Measurements from ENCODE around the gene ATG7. TPM values are rescaled to one million over a fixed set of nuclear protein-coding genes. Genes with fewer than 3 reads are reported as not detected.
"Not testable (repeated sequence)": the region's sequence is repeated elsewhere in the genome, so short reads cannot be mapped to it uniquely, and the experiment has no call there.

The ATG7 gene
- total RNA-seq, 1 donor from 2014 or later, result 42.5 TPM

DNA sequence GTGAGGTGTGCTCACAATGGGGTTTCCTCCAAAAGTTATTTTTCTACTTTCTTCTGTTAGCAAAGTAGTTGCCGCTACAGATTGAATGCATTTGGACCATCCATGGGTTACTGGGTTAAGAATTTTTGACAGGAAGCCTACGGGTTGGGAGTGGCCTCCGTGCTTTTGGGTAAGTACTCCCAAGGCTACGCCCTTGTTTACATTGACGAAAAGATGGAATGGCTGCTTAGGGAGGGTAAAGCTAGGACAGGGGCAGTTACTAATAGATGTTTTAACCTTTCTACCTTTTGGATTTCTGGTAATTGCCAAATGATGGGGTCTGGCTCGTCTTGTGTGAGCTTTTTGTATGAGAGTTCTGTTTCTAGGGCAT is 20.4 kb upstream of the ATG7 start:
- Mint-ChIP-seq H3K4me3 (ENCODE audit: unreplicated experiment) (no peak overlapping the region), H3K4me1 (ENCODE audit: unreplicated experiment) (peaks cover 15% of the 10 kb centered on the region), H3K27ac (ENCODE audit: unreplicated experiment) (no peak overlapping the region), H3K9me3 (ENCODE audit: unreplicated experiment) (no peaks in the 10 kb centered on the region), H3K36me3 (ENCODE audit: unreplicated experiment) (peaks cover 12% of the 10 kb centered on the region), H3K27me3 (ENCODE audit: unreplicated experiment) (no peaks in the 10 kb centered on the region)
- DNase-seq (ENCODE audit: extremely low spot score, unreplicated experiment), result no peak
- no peak for TF ChIP-seq CTCF (IDR thresholded peaks at IDR 0.05)

GRCh38 chr3:11254876-11255275 is 17.3 kb upstream of the ATG7 start:
- Mint-ChIP-seq H3K9me3 (ENCODE audit: unreplicated experiment) (no peaks in the 10 kb centered on the region), H3K4me1 (ENCODE audit: unreplicated experiment) (peaks cover 11% of the 10 kb centered on the region), H3K27me3 (ENCODE audit: unreplicated experiment) (no peaks in the 10 kb centered on the region), H3K27ac (ENCODE audit: unreplicated experiment) (no peak overlapping the region), H3K36me3 (ENCODE audit: unreplicated experiment) (peaks cover 19% of the 10 kb centered on the region), H3K4me3 (ENCODE audit: unreplicated experiment) (no peak overlapping the region)
- DNase-seq (ENCODE audit: extremely low spot score, unreplicated experiment), result no peak
- no peak for TF ChIP-seq CTCF (IDR thresholded peaks at IDR 0.05)

DNA sequence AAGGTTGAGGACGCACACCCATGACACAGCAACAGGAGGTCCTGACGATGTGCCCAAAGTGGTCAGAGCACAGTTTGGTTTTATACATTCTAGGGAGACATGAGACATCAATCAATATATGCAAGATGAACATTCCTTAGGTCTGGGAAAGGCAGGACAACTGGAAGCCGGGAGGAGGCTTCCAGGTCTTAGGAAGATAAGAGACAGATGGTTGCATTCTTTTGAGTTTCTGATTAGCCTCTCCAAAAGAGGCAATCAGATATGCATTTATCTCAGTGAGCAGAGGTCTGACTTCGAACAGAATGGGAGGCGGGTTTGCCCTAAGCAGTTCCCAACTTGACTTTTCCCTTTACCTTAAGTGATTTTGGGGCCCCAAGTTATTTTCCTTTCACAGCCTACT is 16.7 kb upstream of the ATG7 start:
- Mint-ChIP-seq H3K36me3 (ENCODE audit: unreplicated experiment) (peaks cover 23% of the 10 kb centered on the region), H3K4me1 (ENCODE audit: unreplicated experiment) (peaks cover 11% of the 10 kb centered on the region)
- not testable (repeated sequence) for H3K27ac Mint-ChIP-seq (ENCODE audit: unreplicated experiment); H3K4me3 Mint-ChIP-seq (ENCODE audit: unreplicated experiment); DNase-seq (ENCODE audit: extremely low spot score, unreplicated experiment); H3K27me3 Mint-ChIP-seq (ENCODE audit: unreplicated experiment); H3K9me3 Mint-ChIP-seq (ENCODE audit: unreplicated experiment)

- Mint-ChIP-seq H3K4me3 (ENCODE audit: unreplicated experiment) (no peak overlapping the region), H3K27ac (ENCODE audit: unreplicated experiment) (no peak overlapping the region), H3K9me3 (ENCODE audit: unreplicated experiment) (no peaks in the 10 kb centered on the region), H3K4me1 (ENCODE audit: unreplicated experiment) (no peaks in the 10 kb centered on the region), H3K36me3 (ENCODE audit: unreplicated experiment) (peaks cover 29% of the 10 kb centered on the region), H3K27me3 (ENCODE audit: unreplicated experiment) (no peaks in the 10 kb centered on the region)
- no peak for DNase-seq (ENCODE audit: extremely low spot score, unreplicated experiment)
- no peak for TF ChIP-seq CTCF (IDR thresholded peaks at IDR 0.05)
Measured at GRCh38 chr3:11258958-11259357, 13.2 kb upstream of the ATG7 start.

DNA sequence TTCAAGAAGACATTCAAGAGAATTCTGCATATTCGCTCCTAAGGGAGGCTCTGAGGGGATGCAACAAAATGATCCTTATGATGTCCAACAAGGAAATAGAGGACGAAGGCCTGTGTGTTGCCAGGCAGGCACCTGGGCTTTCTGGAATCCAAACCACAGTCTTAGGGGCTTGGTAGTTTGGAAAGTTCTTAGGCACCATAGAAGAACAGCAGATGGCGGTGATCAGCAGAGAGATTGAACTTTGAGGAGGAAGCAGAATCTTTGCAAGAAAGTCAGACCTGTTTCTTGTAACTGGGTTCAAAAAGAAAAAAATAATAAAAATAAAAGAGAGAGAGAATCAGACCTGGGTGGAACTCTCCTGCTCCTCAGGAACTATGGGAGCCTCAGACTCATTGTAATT is 11.7 kb upstream of the ATG7 start:
- TF ChIP-seq CTCF (IDR thresholded peaks at IDR 0.05), result no peak

DNA sequence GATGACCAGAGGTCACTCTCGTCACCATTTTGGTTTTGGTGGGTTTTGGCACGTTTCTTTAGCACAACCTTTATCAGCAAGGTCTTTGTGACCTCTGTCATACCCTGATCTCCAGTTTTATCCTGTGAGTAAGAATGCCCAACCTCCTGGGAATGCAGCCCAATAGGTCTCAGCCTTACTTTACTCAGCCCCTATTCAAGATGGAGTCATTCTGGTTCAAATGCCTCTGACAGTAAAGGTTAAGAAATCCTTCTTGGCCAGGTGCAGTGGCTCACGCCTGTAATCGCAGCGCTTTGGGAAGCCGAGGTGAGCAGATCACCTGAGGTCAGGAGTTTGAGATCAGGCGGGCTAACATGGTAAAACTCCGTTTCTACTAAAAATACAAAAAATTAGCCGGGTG is 3.2 kb upstream of the ATG7 start:
- Mint-ChIP-seq H3K27ac (ENCODE audit: unreplicated experiment) (no peak overlapping the region), H3K4me1 (ENCODE audit: unreplicated experiment) (peaks cover 25% of the 10 kb centered on the region), H3K27me3 (ENCODE audit: unreplicated experiment) (no peaks in the 10 kb centered on the region), H3K36me3 (ENCODE audit: unreplicated experiment) (no peaks in the 10 kb centered on the region), H3K9me3 (ENCODE audit: unreplicated experiment) (no peaks in the 10 kb centered on the region), H3K4me3 (ENCODE audit: unreplicated experiment) (no peak overlapping the region)
- no peak for DNase-seq (ENCODE audit: extremely low spot score, unreplicated experiment)
- TF ChIP-seq CTCF (IDR thresholded peaks at IDR 0.05), result no peak

More for the DNA sequence above, 11.7 kb upstream of the ATG7 start:
- H3K9me3 Mint-ChIP-seq (ENCODE audit: unreplicated experiment), result no peaks in the 10 kb centered on the region
- H3K4me1 Mint-ChIP-seq (ENCODE audit: unreplicated experiment), result no peaks in the 10 kb centered on the region
- peaks cover 29% of the 10 kb centered on the region for H3K36me3 Mint-ChIP-seq (ENCODE audit: unreplicated experiment)
- no peak for DNase-seq (ENCODE audit: extremely low spot score, unreplicated experiment)
- H3K27me3 Mint-ChIP-seq (ENCODE audit: unreplicated experiment), result no peaks in the 10 kb centered on the region
- no peak overlapping the region for H3K4me3 Mint-ChIP-seq (ENCODE audit: unreplicated experiment)
- H3K27ac Mint-ChIP-seq (ENCODE audit: unreplicated experiment), result no peak overlapping the region

Measured in osteocyte (in vitro differentiated cells).